ENCODE results near the gene PDS5A.
"Not testable (repeated sequence)": the region's sequence is repeated elsewhere in the genome, so short reads cannot be mapped to it uniquely, and the experiment has no call there.

GRCh38 chr4:39792976-39793375 lies 184.7 kb downstream of the PDS5A start:
- TF ChIP-seq, protein P1, sequence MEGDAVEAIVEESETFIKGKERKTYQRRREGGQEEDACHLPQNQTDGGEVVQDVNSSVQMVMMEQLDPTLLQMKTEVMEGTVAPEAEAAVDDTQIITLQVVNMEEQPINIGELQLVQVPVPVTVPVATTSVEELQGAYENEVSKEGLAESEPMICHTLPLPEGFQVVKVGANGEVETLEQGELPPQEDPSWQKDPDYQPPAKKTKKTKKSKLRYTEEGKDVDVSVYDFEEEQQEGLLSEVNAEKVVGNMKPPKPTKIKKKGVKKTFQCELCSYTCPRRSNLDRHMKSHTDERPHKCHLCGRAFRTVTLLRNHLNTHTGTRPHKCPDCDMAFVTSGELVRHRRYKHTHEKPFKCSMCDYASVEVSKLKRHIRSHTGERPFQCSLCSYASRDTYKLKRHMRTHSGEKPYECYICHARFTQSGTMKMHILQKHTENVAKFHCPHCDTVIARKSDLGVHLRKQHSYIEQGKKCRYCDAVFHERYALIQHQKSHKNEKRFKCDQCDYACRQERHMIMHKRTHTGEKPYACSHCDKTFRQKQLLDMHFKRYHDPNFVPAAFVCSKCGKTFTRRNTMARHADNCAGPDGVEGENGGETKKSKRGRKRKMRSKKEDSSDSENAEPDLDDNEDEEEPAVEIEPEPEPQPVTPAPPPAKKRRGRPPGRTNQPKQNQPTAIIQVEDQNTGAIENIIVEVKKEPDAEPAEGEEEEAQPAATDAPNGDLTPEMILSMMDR (IDR thresholded peaks at IDR 0.05), result not testable (repeated sequence)
- TF ChIP-seq ZFX (IDR thresholded peaks at IDR 0.05; ENCODE audit: borderline replicate concordance), result not testable (repeated sequence)
